Renal cortical epithelial cell (primary cell): ENCODE results near the gene THOC6. TPM values are rescaled to one million over a fixed set of nuclear protein-coding genes. Genes with fewer than 3 reads are reported as not detected.
"Not testable (repeated sequence)": the region's sequence is repeated elsewhere in the genome, so short reads cannot be mapped to it uniquely, and the experiment has no call there.

Source experiments
- DNase-seq: peaks from one replicate; pipeline ENCODE4 v3.0.0-alpha.2; 2011; ENCODE audit warnings: low read depth
- total RNA-seq: library from RNA; depleted of rRNA; stranded (reverse); fragments of >200 nt; gene quantifications from 2 replicates; pipeline ENCODE4 v1.2.3, GENCODE V29; 2014

THOC6 gene
- total RNA-seq, 1 donor from 2014 or later: 13.5 TPM

- not testable (repeated sequence) for DNase-seq
Measured at GRCh38 chr16:3072148-3072547, 48.3 kb downstream of the THOC6 start.

GRCh38 chr16:3072576-3073263, 48.9 kb downstream of the THOC6 start:
- not testable (repeated sequence) for DNase-seq

- DNase-seq: no peak
Measured at GRCh38 chr16:3073448-3073847, 49.6 kb downstream of the THOC6 start.

- DNase-seq: no peak
Measured at GRCh38 chr16:3074860-3075522, 51.2 kb downstream of the THOC6 start.

GRCh38 chr16:3075523-3075915, 51.7 kb downstream of the THOC6 start:
- no peak for DNase-seq

- DNase-seq: not testable (repeated sequence)
Measured at GRCh38 chr16:3075946-3076345, 52.1 kb downstream of the THOC6 start.

GRCh38 chr16:3076577-3076976, 52.7 kb downstream of the THOC6 start:
- DNase-seq: no peak

Other genes with a start within 250 kb of the THOC6 start
- 239 and 444 TPM in 2 replicates for gene ELOB, start 246.8 kb upstream of the THOC6 start, total RNA-seq
- not detected in 2 replicates for gene PRSS33, start 236.5 kb upstream of the THOC6 start, total RNA-seq
- gene PRSS41, start 225.6 kb upstream of the THOC6 start, total RNA-seq: not detected in 2 replicates
- gene PRSS21, start 206.8 kb upstream of the THOC6 start, total RNA-seq: 1.2 and 3.1 TPM in 2 replicates
- 0.25 and 1.2 TPM in 2 replicates for gene ZG16B, start 193.7 kb upstream of the THOC6 start, total RNA-seq
- gene PRSS22, start 165.9 kb upstream of the THOC6 start, total RNA-seq: 1.8 and 5.4 TPM in 2 replicates
- 39.4 and 39.9 TPM in 2 replicates for gene FLYWCH2, start 140.8 kb upstream of the THOC6 start, total RNA-seq
- 35.3 and 42.9 TPM in 2 replicates for gene FLYWCH1, start 112.1 kb upstream of the THOC6 start, total RNA-seq
- 0.50 and 1.9 TPM in 2 replicates for gene KREMEN2, start 59.8 kb upstream of the THOC6 start, total RNA-seq
- 2.3 and 17.5 TPM in 2 replicates for gene PAQR4, start 54.7 kb upstream of the THOC6 start, total RNA-seq
- gene PKMYT1, start 43.6 kb upstream of the THOC6 start, total RNA-seq: 0.55 and 4.5 TPM in 2 replicates
- 0.20 and 0.35 TPM in 2 replicates for gene CLDN9, start 11.1 kb upstream of the THOC6 start, total RNA-seq
- gene CLDN6, start 5.9 kb upstream of the THOC6 start, total RNA-seq: 0.70 and 26.6 TPM in 2 replicates
- 196 and 480 TPM in 2 replicates for gene TNFRSF12A, start 3.7 kb upstream of the THOC6 start, total RNA-seq
- gene HCFC1R1, start 93 bp upstream of the THOC6 start, total RNA-seq: 8.5 and 13.0 TPM in 2 replicates
- 0.30 and 8.3 TPM in 2 replicates for gene BICDL2, start 12.9 kb downstream of the THOC6 start, total RNA-seq
- gene MMP25, start 22.5 kb downstream of the THOC6 start, total RNA-seq: under 0.01 and 0.10 TPM in 2 replicates
- gene IL32, start 41.6 kb downstream of the THOC6 start, total RNA-seq: 261 and 520 TPM in 2 replicates
- not detected in 2 replicates for gene ZSCAN10, start 75.3 kb downstream of the THOC6 start, total RNA-seq
- gene ZNF205, start 88.6 kb downstream of the THOC6 start, total RNA-seq: 15.2 and 20.5 TPM in 2 replicates
- 6.1 and 19.3 TPM in 2 replicates for gene ZNF213, start 111.0 kb downstream of the THOC6 start, total RNA-seq
- not detected in 2 replicates for gene OR1F1, start 164.2 kb downstream of the THOC6 start, total RNA-seq
- gene ZNF200, start 211.1 kb downstream of the THOC6 start, total RNA-seq: 13.4 and 13.7 TPM in 2 replicates
- 0.10 TPM in 1 of 2 replicates, not detected in the other for gene MEFV, start 232.6 kb downstream of the THOC6 start, total RNA-seq